ENCODE results near the gene SPHK1.

The SPHK1 gene

GRCh38 chr17:76408037-76408849, 23.8 kb downstream of the SPHK1 start:
- peak; percentile 41 for DNase-seq

- no peak for DNase-seq
These were observed 26.0 kb downstream of the SPHK1 start for GRCh38 chr17:76410328-76410965.

GRCh38 chr17:76411247-76411646, 26.8 kb downstream of the SPHK1 start:
- DNase-seq = no peak

GRCh38 chr17:76414334-76415295, 30.2 kb downstream of the SPHK1 start:
- DNase-seq = peak; percentile 53

DNA sequence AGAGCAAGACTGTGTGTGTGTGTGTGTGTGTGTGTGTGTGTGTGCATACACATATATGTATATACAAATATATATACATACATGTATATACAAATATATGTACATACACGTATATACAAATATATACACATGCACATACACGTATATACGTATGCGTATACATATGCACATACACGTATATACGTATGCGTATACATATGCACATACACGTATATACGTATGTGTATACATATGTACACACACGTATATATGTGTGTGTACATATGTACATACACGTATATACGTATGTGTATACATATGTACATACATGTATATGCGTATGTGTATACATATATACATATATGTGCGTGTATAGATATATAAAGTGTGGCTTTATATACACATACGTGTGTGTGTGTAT, 31.4 kb downstream of the SPHK1 start:
- DNase-seq = no peak

DNA sequence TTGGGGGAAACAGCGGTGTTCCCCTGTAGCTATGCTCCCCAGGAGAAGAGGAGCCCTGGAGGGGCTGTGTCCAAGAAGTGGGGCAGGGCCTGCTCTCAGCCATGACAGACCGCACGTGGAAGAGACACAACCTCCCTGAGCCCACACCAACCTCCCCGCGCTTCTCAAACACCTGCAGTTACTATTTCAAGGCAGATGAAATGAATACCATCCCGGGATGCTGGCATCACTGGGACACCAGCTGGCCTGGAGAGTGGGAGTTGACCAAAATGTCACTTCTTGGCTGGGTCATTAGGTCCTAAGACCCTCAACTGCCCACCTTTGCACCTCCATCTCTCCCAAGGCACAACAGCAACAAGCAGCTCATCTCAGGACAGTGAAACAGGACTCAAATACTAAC, 32.0 kb downstream of the SPHK1 start:
- no peak for DNase-seq

- DNase-seq = no peak
These were observed 32.5 kb downstream of the SPHK1 start for GRCh38 chr17:76416899-76417298.

- DNase-seq = peak; percentile 6
These were observed 33.2 kb downstream of the SPHK1 start for GRCh38 chr17:76417499-76418143.

- DNase-seq = no peak
These were observed 35.3 kb downstream of the SPHK1 start for GRCh38 chr17:76419576-76420260.

GRCh38 chr17:76420356-76421043, 36.1 kb downstream of the SPHK1 start:
- no peak for DNase-seq

DNA sequence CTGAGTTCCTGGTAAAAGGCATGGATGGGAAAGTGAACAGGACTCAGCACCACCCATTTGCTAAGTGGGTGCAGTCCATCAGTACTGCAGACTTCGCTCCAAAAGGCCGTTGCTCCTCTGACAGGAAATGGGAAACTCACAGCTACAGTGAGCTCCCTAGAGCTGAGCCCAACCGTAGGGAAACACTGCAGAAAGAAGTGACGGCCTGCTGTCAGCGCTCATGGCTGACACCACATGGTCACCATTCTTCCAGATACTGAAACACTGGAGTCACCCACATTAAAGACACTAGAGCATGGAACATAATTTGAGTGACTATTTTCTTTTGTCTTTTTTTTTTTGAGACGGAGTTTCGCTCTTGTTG, 36.6 kb downstream of the SPHK1 start:
- DNase-seq = peak; percentile 39

- DNase-seq = no peak
These were observed 38.0 kb downstream of the SPHK1 start for GRCh38 chr17:76422406-76422805.

DNA sequence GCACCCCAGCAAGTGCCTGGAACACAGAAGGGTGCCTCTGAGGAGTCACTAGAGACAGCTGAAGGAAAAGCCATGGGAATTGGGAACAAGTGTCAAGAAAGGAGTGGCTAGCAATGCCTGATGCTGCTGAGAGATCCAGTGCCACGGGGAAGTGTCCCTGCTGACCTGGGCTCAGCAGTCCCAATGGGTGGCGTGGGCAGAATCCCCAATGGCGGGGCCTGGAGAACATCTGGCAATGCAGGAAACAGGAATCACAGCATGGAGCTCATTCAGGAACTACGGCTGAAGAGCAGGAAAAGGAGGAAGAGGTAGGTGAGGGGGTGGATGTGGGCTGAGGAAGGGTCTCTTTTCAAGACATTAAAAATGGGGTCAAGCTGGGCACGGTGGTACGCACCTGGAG, 38.5 kb downstream of the SPHK1 start:
- DNase-seq = no peak

DNA sequence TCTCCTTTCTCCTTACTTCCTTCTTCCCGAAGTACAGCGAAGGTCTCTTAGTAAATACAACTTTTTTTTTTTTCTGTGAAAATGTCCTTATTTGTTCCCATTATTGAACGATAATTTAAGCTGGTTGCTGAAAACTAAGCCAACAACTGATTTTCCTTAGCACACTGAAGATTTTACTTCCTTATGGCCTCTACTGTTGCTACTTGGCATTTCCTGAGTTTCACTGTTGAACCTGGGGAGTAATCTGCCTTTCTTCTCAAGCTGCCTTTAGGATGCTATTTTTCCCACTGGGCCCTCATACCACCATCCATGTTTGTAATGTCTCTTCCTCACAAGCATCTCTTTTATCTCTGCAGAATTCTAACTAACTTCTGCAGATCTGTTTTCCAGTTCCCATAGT, 42.4 kb downstream of the SPHK1 start:
- DNase-seq = no peak

DNA sequence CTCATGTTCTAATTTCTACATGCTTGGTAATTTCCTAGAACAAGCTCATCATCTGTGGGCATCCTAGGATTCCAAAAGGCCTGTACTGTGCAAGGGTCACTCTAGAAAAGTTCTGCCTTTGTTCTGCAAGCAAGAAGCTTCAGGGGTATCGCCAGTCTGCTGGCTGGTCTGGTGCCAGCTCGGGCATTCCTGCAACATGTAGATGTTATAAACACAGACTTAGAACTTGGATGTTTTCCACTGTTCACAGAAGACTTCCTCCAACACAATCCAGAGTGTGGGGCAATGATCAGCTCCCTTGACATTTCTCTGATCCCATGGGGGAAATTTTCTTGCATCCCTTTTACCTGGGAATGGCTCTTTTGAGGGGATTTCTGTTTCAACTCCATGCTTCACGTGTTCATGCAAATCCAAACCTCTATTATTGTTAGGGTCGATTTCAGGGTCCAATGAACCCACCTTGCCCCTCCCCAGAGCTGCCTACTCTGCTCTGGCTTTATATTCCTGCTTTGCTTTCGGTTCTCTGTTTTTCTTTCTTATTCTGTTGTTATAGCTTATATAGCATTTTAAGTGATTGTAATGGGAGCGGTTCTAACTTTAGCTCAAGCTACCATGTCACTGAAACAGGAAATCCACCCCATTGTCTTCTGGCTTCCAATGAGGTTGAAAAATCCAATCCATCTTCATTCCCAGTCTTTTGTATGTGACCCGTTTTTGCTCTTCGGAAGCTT, 43.3 kb downstream of the SPHK1 start:
- peak; percentile 33 for DNase-seq

GRCh38 chr17:76428511-76428910, 44.1 kb downstream of the SPHK1 start:
- no peak for DNase-seq

- no peak for DNase-seq
These were observed 47.1 kb downstream of the SPHK1 start for GRCh38 chr17:76431509-76431908.

GRCh38 chr17:76432004-76432403, 47.6 kb downstream of the SPHK1 start:
- no peak for DNase-seq

GRCh38 chr17:76432712-76433336, 48.4 kb downstream of the SPHK1 start:
- DNase-seq = no peak

GRCh38 chr17:76433693-76434092, 49.3 kb downstream of the SPHK1 start:
- DNase-seq = no peak

Measured in fibroblast of upper back skin (primary cell).